Neural progenitor cell (in vitro differentiated cells): Measurements from ENCODE around the gene RNU1-2. TPM values are rescaled to one million over a fixed set of nuclear protein-coding genes. Genes with fewer than 3 reads are reported as not detected.
"Not testable (repeated sequence)": the region's sequence is repeated elsewhere in the genome, so short reads cannot be mapped to it uniquely, and the experiment has no call there.

Experiments used
- DNase-seq: peaks from one replicate; pipeline ENCODE4 v3.0.0-alpha.2; 2016; ENCODE audit warnings: low spot score
- H2AFZ ChIP-seq: fragments of 200-600 bp; sonication (generic); replicated peaks from 2 replicates; pipeline ENCODE4 v1.6.1; 2016; ENCODE audit warnings: antibody characterized with exemption
- H3F3A ChIP-seq: fragments of 200-600 bp; sonication (generic); 2 replicates; pipeline ENCODE4 v1.6.1; 2016; ENCODE audit warnings: antibody characterized with exemption, low read depth
- H3K27ac ChIP-seq: fragments of 200-600 bp; sonication (generic); 2 replicates; pipeline ENCODE4 v1.5.1; 2016; ENCODE audit warnings: mild to moderate bottlenecking
- H3K27me3 ChIP-seq: fragments of 200-600 bp; sonication (generic); 2 replicates; pipeline ENCODE4 v1.6.1; 2016; ENCODE audit warnings: mild to moderate bottlenecking, moderate library complexity
- H3K36me3 ChIP-seq: fragments of 200-600 bp; sonication (generic); 2 replicates; pipeline ENCODE4 v1.5.1; 2016
- H3K4me1 ChIP-seq: fragments of 200-600 bp; sonication (generic); 2 replicates; pipeline ENCODE4 v1.6.1; 2016; ENCODE audit warnings: mixed run types
- H3K4me2 ChIP-seq: fragments of 200-600 bp; sonication (generic); 2 replicates; pipeline ENCODE4 v1.6.1; 2016
- H3K4me3 ChIP-seq: fragments of 200-600 bp; sonication (generic); 2 replicates; pipeline ENCODE4 v1.5.1; 2016
- H3K79me2 ChIP-seq: fragments of 200-600 bp; sonication (generic); 2 replicates; pipeline ENCODE4 v1.6.1; 2016; ENCODE audit warnings: low read depth
- H3K9ac ChIP-seq: fragments of 200-600 bp; sonication (generic); 2 replicates; pipeline ENCODE4 v1.6.1; 2016
- H3K9me3 ChIP-seq: fragments of 200-600 bp; sonication (generic); 2 replicates; pipeline ENCODE4 v1.5.1; 2016; ENCODE audit warnings: low read depth
- H4K20me1 ChIP-seq: fragments of 200-600 bp; sonication (generic); 2 replicates; pipeline ENCODE4 v1.6.1; 2016; ENCODE audit warnings: low read depth
- H3K27ac Mint-ChIP-seq: 3 replicates; pipeline ENCODE4 v1.8.0; 2021; ENCODE audit warnings: mixed read lengths
- H3K27me3 Mint-ChIP-seq: 2 replicates; pipeline ENCODE4 v1.8.0; 2022; ENCODE audit warnings: low read depth, mild to moderate bottlenecking, inconsistent platforms, moderate library complexity, mixed read lengths; ENCODE audit not compliant: insufficient read depth
- H3K36me3 Mint-ChIP-seq: 3 replicates; pipeline ENCODE4 v1.8.0; 2021; ENCODE audit warnings: mixed read lengths
- H3K4me1 Mint-ChIP-seq: 3 replicates; pipeline ENCODE4 v1.8.0; 2021; ENCODE audit warnings: mixed read lengths
- H3K4me3 Mint-ChIP-seq: 3 replicates; pipeline ENCODE4 v1.8.0; 2021; ENCODE audit warnings: mild to moderate bottlenecking, moderate library complexity, mixed read lengths
- H3K9me3 Mint-ChIP-seq: 3 replicates; pipeline ENCODE4 v1.8.0; 2020; ENCODE audit warnings: mixed read lengths
- total RNA-seq: library from RNA; depleted of rRNA; stranded (reverse); fragments of >200 nt; gene quantifications from 2 replicates; pipeline ENCODE4 v1.2.3, GENCODE V29; 2015; ENCODE audit warnings: low replicate concordance

RNU1-2 gene
- total RNA-seq, 1 donor from 2014 or later, result under 0.01 TPM

DNA sequence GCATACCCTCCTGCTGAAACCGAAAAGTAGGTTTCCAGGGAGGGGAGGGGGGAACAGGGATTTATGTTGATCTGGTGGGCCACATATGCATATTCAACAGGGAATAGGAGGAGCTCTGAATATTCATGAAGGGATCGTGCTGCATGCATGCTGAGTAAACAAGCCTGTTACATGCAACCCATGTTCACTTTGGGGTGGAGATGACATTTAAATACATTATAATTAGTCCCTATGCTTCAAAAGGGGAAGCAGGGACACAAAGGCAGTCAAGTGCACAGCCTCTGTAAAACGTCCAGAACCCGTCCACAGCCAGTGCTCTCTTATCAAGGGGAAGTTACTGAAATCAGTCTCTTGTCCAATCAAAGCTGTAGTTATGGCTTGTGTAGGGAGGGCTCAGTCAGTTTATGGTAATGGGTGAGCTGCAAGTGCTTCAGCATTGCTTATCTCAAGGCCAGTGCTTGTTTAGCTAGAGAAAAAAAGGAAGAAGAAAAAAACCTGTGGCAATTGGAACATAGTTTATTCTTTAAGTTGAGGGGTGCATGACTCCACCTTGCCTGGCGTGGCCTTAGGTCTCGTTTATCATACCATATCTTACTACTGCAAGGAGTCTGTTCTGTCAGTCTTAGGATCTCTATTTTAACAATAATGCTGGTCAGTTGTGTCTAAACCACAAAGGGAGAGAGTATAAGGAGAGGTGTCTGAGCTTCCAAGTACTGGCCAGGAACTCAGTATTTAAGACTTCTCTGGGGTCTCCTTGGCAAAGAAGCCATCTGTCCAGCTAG is 28.7 kb upstream of the RNU1-2 start:
- DNase-seq, H3K27me3 Mint-ChIP-seq, H3K36me3 Mint-ChIP-seq, H3K4me1 Mint-ChIP-seq, H3K9me3 Mint-ChIP-seq, H3K79me2 ChIP-seq, H3K4me1 ChIP-seq, H3K4me2 ChIP-seq, H3K36me3 ChIP-seq, H3K9ac ChIP-seq, H3F3A ChIP-seq, H3K27ac ChIP-seq, H3K9me3 ChIP-seq, H4K20me1 ChIP-seq, H3K4me3 ChIP-seq, H3K27ac Mint-ChIP-seq, H3K4me3 Mint-ChIP-seq, H2AFZ ChIP-seq: not testable (repeated sequence)
- H3K27me3 ChIP-seq, result peaks cover 14% of the 10 kb centered on the region

DNA sequence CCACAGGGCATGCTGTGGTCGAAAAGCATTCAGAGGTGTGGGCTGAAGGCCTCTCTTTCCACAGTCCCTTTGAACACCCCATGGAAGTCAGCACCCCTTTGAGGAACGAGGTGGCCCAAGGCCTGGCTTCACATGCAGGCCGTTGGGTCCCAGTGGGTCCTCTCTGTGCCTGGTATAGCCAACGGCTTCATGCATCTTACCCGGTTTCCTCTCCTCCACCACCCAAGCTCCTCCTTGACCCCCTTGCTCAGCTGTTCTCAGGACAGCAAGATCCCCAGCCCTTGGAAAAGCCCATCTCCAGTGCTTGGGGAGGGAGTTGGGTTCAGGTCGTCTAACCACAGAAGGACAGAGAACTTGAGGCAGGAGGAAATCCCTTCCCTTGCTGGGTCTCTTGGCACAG is 27.0 kb upstream of the RNU1-2 start:
- not testable (repeated sequence) for H3K79me2 ChIP-seq, H3K9me3 ChIP-seq, H3K9ac ChIP-seq, H3K4me1 Mint-ChIP-seq, H3K27ac Mint-ChIP-seq, H3K36me3 Mint-ChIP-seq, H3K4me2 ChIP-seq, H3K4me1 ChIP-seq, H3K4me3 Mint-ChIP-seq, H4K20me1 ChIP-seq, H2AFZ ChIP-seq, H3F3A ChIP-seq, H3K36me3 ChIP-seq, H3K27ac ChIP-seq, DNase-seq, H3K4me3 ChIP-seq, H3K9me3 Mint-ChIP-seq
- H3K27me3 Mint-ChIP-seq, result peaks cover 19% of the 10 kb centered on the region
- H3K27me3 ChIP-seq, result peaks cover 21% of the 10 kb centered on the region

DNA sequence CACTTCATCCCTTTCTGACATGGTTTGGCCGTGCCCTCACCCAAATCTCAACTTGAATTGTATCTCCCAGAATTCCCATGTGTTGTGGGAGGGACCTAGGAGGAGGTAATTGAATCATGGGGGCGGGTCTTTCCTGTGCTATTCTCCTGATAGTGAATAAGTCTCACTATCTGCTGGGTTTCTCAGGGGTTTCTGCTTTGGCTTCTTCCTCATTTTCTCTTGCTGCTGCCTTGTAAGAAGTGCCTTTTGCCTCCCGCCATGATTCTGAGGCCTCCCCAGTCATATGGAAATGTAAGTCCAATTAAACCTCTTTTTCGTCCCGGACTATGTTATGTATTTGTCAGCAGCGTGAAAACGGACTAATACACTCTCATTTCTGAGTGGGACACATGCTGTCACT is 25.8 kb upstream of the RNU1-2 start:
- not testable (repeated sequence) for H2AFZ ChIP-seq, H3K9ac ChIP-seq, H3K4me1 Mint-ChIP-seq, H3K9me3 ChIP-seq, H3F3A ChIP-seq, H3K36me3 ChIP-seq, H3K79me2 ChIP-seq, DNase-seq, H4K20me1 ChIP-seq, H3K4me1 ChIP-seq, H3K9me3 Mint-ChIP-seq, H3K27ac ChIP-seq, H3K4me3 ChIP-seq, H3K27ac Mint-ChIP-seq, H3K4me3 Mint-ChIP-seq, H3K36me3 Mint-ChIP-seq, H3K4me2 ChIP-seq
- H3K27me3 ChIP-seq, result peaks cover 26% of the 10 kb centered on the region
- H3K27me3 Mint-ChIP-seq, result peaks cover 20% of the 10 kb centered on the region

DNA sequence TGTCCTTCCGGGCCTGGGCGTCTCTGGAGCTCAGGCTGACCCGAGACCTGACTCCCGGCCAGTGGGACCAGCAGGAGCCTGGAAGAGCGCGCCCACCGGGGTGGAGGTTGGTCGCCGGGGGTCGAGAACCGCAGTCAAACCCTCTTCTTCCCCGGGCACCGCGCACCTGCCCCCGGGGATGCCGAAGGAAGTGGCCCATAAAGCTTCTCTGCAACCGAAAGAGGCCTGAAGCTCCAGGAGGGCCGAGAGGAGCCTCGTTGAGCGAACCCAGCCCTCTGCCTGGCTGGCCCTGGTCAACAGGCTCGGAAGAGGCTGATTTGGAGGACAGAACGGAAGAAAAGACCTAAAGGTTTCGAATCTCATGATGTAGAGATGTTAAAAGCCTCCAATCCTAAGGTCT is 24.6 kb upstream of the RNU1-2 start:
- not testable (repeated sequence) for H3K4me3 Mint-ChIP-seq, H3K4me1 ChIP-seq, H3K36me3 ChIP-seq, H3K36me3 Mint-ChIP-seq, H3K27ac Mint-ChIP-seq, H3K9me3 ChIP-seq, H4K20me1 ChIP-seq, DNase-seq, H3K9ac ChIP-seq, H2AFZ ChIP-seq, H3K9me3 Mint-ChIP-seq, H3K27ac ChIP-seq, H3K79me2 ChIP-seq
- peaks cover 25% of the 10 kb centered on the region for H3K27me3 Mint-ChIP-seq
- H3F3A ChIP-seq, result peaks cover 14% of the 10 kb centered on the region
- H3K27me3 ChIP-seq, result peaks cover 33% of the 10 kb centered on the region
- H3K4me2 ChIP-seq, result peak overlapping the region; percentile 70
- H3K4me1 Mint-ChIP-seq, result peaks cover 14% of the 10 kb centered on the region
- H3K4me3 ChIP-seq, result peak overlapping the region; percentile 50

DNA sequence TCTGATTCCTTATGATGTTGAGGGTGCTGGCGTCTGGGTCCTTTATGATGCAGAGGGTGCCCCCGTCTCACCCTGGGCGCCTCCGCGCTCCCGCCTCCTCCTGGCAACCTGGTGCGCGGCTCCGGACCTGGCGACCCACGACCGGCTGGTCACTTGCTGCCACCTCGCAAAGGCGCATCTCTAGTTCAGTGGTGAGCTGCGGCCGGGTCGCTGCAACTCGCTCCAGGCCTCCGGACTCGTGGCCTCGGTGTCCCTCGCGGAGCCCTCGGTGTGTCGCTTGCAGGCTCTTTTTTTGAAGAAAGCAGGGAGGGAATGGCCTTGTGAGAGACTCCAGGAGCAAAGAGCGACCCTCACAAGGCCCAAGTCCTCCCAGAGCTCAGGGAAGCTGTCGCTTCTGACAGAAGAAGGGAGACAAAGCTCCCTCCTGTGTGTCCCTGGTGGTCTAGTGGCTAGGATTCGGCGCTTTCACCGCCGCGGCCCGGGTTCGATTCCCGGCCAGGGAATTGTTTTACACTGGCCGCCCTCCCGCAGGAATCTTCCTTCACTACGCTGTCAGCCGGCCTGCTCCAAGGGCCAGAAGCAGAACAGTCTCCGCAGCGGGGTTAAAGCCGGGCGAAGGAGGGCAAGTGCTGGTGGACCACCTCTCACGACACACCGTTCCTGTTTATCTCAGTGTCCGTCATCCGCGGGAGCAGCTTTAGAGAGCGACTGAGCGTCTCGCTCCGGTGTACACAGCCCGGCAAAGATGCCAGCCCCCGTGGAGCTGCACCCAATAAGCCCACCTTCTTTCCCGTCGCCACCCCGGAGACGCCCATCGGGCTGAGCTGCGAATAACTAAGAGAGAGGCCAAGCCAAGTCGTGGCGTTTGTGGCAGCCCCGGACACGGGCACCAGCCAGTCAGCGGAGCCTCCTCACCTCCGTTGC is 23.4 kb upstream of the RNU1-2 start:
- not testable (repeated sequence) for H3K9ac ChIP-seq, H3K9me3 Mint-ChIP-seq, H4K20me1 ChIP-seq, H3K79me2 ChIP-seq, H3K36me3 ChIP-seq, H3K27ac ChIP-seq, H3K4me1 ChIP-seq, H3K27ac Mint-ChIP-seq, H3K36me3 Mint-ChIP-seq, H3K9me3 ChIP-seq
- H3K4me3 ChIP-seq, result peak overlapping the region; percentile 50
- DNase-seq, result peak; percentile 88
- peaks cover 16% of the 10 kb centered on the region for H3K4me1 Mint-ChIP-seq
- H3K4me2 ChIP-seq, result peak overlapping the region; percentile 70
- H3F3A ChIP-seq, result peaks cover 14% of the 10 kb centered on the region
- peaks cover 36% of the 10 kb centered on the region for H3K27me3 ChIP-seq
- peaks cover 28% of the 10 kb centered on the region for H3K27me3 Mint-ChIP-seq
- peak overlapping the region; percentile 93 for H3K4me3 Mint-ChIP-seq
- peak overlapping the region; percentile 29 for H2AFZ ChIP-seq

DNA sequence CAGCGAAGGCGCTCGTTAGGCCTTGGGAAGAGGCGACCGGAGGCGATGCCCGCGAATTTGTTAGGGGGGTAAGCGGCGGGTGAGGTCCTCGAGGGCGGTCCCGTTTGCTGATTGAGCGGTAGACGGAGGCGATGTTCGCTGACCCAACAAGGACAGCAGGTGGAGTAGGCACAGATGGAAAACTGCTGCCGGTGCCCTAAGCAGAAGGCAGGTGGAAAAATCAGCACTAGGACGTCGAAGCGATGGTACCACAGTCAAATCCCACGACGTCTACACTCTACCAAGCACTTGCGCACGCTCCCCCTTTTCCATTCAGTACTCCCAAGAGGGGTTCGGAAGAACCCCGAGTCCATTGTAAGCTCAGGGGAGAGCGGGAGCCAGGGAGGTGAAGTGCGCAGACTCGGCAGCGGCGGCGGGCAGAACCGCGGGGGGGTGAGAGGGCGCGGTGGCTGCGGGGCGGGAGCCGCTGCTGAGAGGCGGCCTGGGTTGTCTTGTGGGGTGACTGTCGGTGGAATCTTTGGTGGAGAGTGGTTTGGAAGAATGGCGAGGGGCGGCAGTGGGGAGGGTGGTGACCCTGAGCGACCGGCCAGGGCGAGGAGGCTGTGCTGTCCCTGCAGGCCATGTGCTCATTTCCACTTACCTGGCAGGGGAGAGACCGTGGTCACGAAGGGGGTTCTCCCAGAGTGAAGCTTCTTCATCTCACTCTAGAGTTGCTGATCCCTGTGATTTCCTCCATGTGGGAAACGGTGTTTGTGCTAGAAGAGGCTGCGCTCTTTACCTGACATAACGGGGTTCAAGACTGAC is 22.5 kb upstream of the RNU1-2 start:
- peaks cover 14% of the 10 kb centered on the region for H3F3A ChIP-seq
- H3K9me3 Mint-ChIP-seq, H3K27ac ChIP-seq, H3K9me3 ChIP-seq, H3K36me3 ChIP-seq, H3K27ac Mint-ChIP-seq, H3K4me1 ChIP-seq, H3K36me3 Mint-ChIP-seq, H3K79me2 ChIP-seq, H4K20me1 ChIP-seq, H3K9ac ChIP-seq: not testable (repeated sequence)
- H3K4me3 ChIP-seq, result peak overlapping the region; percentile 50
- peak; percentile 78 for DNase-seq
- H3K4me2 ChIP-seq, result peak overlapping the region; percentile 70
- peaks cover 16% of the 10 kb centered on the region for H3K4me1 Mint-ChIP-seq
- peaks cover 28% of the 10 kb centered on the region for H3K27me3 Mint-ChIP-seq
- peaks cover 36% of the 10 kb centered on the region for H3K27me3 ChIP-seq
- H2AFZ ChIP-seq, result peak overlapping the region; percentile 26
- peak overlapping the region; percentile 93 for H3K4me3 Mint-ChIP-seq

DNA sequence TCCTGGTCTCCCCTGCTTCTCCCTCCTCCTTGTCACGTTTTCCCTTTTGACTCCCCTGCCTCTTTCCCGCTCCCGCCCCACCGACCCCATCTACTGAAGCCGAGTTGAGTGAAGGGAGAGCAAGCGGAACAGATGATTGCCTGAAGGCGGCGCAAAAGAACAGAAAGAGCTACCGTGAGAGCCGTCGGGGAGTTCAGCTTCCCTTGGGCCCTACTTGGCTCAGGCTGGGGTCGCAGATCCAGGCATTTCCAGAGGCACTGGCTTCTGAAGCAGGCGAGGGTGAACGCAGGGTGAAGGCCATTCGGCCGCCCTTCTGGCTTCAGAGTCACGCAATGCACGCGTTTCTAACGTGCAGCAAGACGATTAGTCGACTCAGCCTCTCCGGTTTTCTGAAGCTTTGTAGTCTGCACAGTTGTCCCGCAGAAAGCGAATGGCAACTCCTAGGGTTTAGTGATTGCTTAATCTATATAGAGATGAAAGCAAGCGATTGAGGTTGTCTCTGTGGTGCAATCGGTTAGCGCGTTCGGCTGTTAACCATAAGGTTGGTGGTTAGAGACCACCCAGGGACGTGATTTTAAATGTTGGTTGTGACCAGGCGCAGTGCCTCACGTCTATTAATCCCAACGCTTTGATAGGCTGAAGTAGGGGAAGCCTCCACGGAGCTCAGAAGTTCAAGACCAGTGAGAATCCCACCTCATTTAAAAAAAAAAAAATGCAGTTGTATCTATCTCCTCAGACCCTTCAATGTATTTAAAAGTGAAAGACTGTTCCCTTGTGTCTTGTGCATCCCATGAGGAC is 20.6 kb upstream of the RNU1-2 start:
- H3K4me3 ChIP-seq, H3K36me3 Mint-ChIP-seq, H4K20me1 ChIP-seq, DNase-seq, H3K9me3 Mint-ChIP-seq, H3K36me3 ChIP-seq, H3K4me1 ChIP-seq, H3K27ac ChIP-seq, H3K27ac Mint-ChIP-seq, H3K79me2 ChIP-seq, H3K9me3 ChIP-seq, H3K9ac ChIP-seq, H3K4me3 Mint-ChIP-seq: not testable (repeated sequence)
- peak overlapping the region; percentile 42 for H2AFZ ChIP-seq
- peak overlapping the region; percentile 22 for H3K4me2 ChIP-seq
- peaks cover 28% of the 10 kb centered on the region for H3K27me3 Mint-ChIP-seq
- H3K4me1 Mint-ChIP-seq, result peaks cover 16% of the 10 kb centered on the region
- peaks cover 46% of the 10 kb centered on the region for H3K27me3 ChIP-seq
- peaks cover 14% of the 10 kb centered on the region for H3F3A ChIP-seq
